Muscle layer of duodenum (tissue), 2 donors: ENCODE measurements around the gene RCL1.
"Not testable (repeated sequence)": the region's sequence is repeated elsewhere in the genome, so short reads cannot be mapped to it uniquely, and the experiment has no call there.

ENCODE experiments used
- H3K27ac ChIP-seq: one replicate; pipeline ENCODE4 v1.7.0; 2013; ENCODE audit warnings: mild to moderate bottlenecking, low read length
- H3K27me3 ChIP-seq: one replicate; pipeline ENCODE4 v1.7.0; 2013; ENCODE audit warnings: low read depth, mild to moderate bottlenecking, control low read depth, low read length
- H3K36me3 ChIP-seq, 2 donors: one replicate each; pipeline ENCODE4 v1.7.0; 2013; ENCODE audit warnings: low read length in 2 of 2, control low read depth in 1 of 2, mild to moderate bottlenecking in 1 of 2; ENCODE audit not compliant: insufficient read depth in 2 of 2, control insufficient read depth in 1 of 2
- H3K4me1 ChIP-seq, 2 donors: one replicate each; pipeline ENCODE4 v1.7.0; 2013; ENCODE audit warnings: low read length in 2 of 2, mild to moderate bottlenecking in 2 of 2, control low read depth in 1 of 2, moderate library complexity in 1 of 2; ENCODE audit not compliant: insufficient read depth in 2 of 2, control insufficient read depth in 1 of 2
- H3K4me3 ChIP-seq, 2 donors: one replicate each; pipeline ENCODE4 v1.7.0; 2013; ENCODE audit warnings: low read length in 2 of 2, low read depth in 1 of 2, mild to moderate bottlenecking in 1 of 2
- H3K9me3 ChIP-seq, 2 donors: one replicate each; pipeline ENCODE4 v1.7.0; 2013; ENCODE audit warnings: low read length in 2 of 2, control low read depth in 1 of 2, mild to moderate bottlenecking in 1 of 2; ENCODE audit not compliant: control insufficient read depth in 1 of 2
- donor health status: healthy.

Gene RCL1

DNA sequence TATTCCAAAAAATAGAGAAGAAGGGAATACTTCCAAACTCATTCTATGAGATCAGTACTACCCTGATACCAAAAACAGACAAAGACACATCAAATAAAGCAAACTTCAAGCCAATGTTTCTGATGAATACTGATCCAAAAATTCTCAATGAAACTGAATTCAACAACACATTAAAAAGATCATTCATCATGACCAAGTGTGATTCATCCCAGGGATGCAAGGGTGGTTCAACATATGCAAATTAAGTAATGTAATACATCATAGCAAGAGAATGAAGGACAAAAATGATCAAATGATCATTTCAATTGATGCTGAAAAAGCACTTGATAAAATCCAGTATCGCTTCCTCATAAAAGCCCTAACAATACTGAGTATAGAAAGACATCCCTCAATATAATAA, 4.9 kb upstream of the RCL1 start:
- Histone ChIP-seq H3K4me3 (no peak overlapping the region), H3K36me3 (no peaks in the 10 kb centered on the region), H3K27ac (no peak overlapping the region), H3K27me3 (no peaks in the 10 kb centered on the region), H3K9me3 (no peaks in the 10 kb centered on the region), H3K4me1 (peaks cover 0 to 7% of the 10 kb centered on the region in 2 donors)

DNA sequence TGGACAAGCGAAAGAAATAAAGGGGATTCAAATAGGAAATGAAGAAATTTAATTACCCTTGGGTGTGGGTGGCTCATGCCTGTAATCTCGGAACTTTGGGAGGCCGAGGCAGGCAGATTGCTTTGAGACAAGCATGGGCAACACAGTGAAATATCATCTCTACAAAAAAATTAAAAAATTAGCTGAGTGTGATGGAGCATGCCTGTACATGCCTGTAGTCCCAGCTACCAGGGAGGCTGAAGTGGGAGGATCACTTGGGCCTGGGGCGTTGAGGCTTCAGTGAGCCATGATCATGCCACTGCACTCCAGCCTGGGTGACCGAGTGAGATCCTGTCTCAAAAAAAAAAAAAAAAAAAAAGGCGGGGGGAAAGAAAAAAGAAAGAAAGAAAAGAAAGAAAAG, 4.0 kb upstream of the RCL1 start:
- Histone ChIP-seq H3K36me3 (no peaks in the 10 kb centered on the region), H3K27me3 (no peaks in the 10 kb centered on the region), H3K4me3 (no peak overlapping the region), H3K9me3 (no peaks in the 10 kb centered on the region), H3K4me1 (peaks cover 0 to 7% of the 10 kb centered on the region in 2 donors), H3K27ac (no peak overlapping the region)

DNA sequence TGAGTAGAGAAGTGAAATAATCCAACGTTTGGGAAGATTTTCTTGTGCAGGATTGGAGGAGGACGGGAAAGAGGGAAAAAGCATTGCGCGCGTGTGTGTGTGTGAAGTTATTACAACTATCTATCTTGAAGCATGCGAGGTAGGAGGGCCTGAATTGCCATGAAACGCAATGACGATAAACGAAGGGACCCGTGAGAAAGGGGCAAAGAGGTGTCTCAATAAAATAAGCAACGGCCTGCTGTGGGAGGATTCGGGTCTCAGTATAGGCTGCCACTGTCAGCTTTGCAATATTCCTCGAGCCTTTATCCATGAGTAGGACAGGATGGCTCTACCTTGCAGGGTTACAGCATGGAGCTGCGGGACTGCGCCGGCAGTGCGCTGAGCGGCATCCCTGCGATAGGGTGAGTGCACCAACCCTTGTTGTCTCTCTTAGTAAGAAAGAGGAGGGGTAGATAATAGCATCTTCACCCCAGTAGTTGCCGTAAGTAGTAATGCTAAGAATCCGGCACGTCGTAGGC, 631 bp upstream of the RCL1 start:
- no peaks in the 10 kb centered on the region for H3K36me3 ChIP-seq
- no peaks in the 10 kb centered on the region for H3K27me3 ChIP-seq
- H3K27ac ChIP-seq, result peak overlapping the region; percentile 5

GRCh38 chr9:4793459-4794395, 983 bp downstream of the RCL1 start:
- Histone ChIP-seq H3K36me3 (no peaks in the 10 kb centered on the region), H3K27me3 (no peaks in the 10 kb centered on the region), H3K27ac (peak overlapping the region; percentile 39), H3K9me3 (no peaks in the 10 kb centered on the region), H3K4me1 (peaks cover 11 to 14% of the 10 kb centered on the region in 2 donors), H3K4me3 (peak overlapping the region; percentile 89 to 93)

More for the DNA sequence above, 631 bp upstream of the RCL1 start:
- H3K4me1 ChIP-seq, result peaks cover 0 to 7% of the 10 kb centered on the region in 2 donors
- peak overlapping the region; percentile 78 to 93 for H3K4me3 ChIP-seq
- H3K9me3 ChIP-seq, result no peaks in the 10 kb centered on the region

- Histone ChIP-seq H3K36me3 (no peaks in the 10 kb centered on the region), H3K27ac (no peak overlapping the region), H3K4me3 (no peak overlapping the region), H3K4me1 (peaks cover 11 to 19% of the 10 kb centered on the region in 2 donors), H3K27me3 (no peaks in the 10 kb centered on the region), H3K9me3 (no peaks in the 10 kb centered on the region)
These were observed 1.9 kb downstream of the RCL1 start for GRCh38 chr9:4794691-4795090.

- H3K4me3 ChIP-seq, H3K27me3 ChIP-seq, H3K27ac ChIP-seq, H3K36me3 ChIP-seq, H3K9me3 ChIP-seq: not testable (repeated sequence)
- H3K4me1 ChIP-seq, result peaks cover 11 to 19% of the 10 kb centered on the region in 2 donors
These were observed 2.4 kb downstream of the RCL1 start for GRCh38 chr9:4795108-4795507.

- Histone ChIP-seq H3K27ac (no peak overlapping the region), H3K4me1 (peaks cover 11 to 19% of the 10 kb centered on the region in 2 donors), H3K27me3 (no peaks in the 10 kb centered on the region), H3K9me3 (no peaks in the 10 kb centered on the region), H3K36me3 (no peaks in the 10 kb centered on the region), H3K4me3 (no peak overlapping the region)
These were observed 3.8 kb downstream of the RCL1 start for GRCh38 chr9:4796530-4796929.

GRCh38 chr9:4796988-4797853, 4.5 kb downstream of the RCL1 start:
- Histone ChIP-seq H3K36me3 (no peaks in the 10 kb centered on the region), H3K4me3 (no peak overlapping the region), H3K27me3 (no peaks in the 10 kb centered on the region), H3K27ac (no peak overlapping the region), H3K9me3 (no peaks in the 10 kb centered on the region), H3K4me1 (peaks cover 11 to 13% of the 10 kb centered on the region in 2 donors)

DNA sequence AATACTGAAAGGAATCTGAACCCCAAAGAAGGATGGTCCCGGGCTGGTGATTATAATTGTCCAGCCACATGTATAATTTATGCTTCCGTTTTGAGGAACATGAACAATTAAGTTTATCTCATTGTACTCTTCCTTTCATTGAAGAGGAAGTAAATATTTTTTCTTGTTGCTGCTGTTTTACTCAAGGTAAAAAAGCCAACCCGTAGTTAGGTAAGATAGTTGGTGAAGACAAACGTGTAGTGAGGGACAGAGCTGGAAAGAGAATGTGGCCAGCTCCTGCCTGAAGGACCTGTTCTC, 5.1 kb downstream of the RCL1 start:
- Histone ChIP-seq H3K4me3 (no peak overlapping the region), H3K27ac (no peak overlapping the region), H3K4me1 (peaks cover 11 to 12% of the 10 kb centered on the region in 2 donors)

GRCh38 chr9:4798281-4799032, 5.7 kb downstream of the RCL1 start:
- Histone ChIP-seq H3K4me3 (no peak overlapping the region), H3K9me3 (no peaks in the 10 kb centered on the region), H3K4me1 (peaks cover 11 to 12% of the 10 kb centered on the region in 2 donors), H3K27ac (no peak overlapping the region), H3K36me3 (no peaks in the 10 kb centered on the region), H3K27me3 (no peaks in the 10 kb centered on the region)

More for the DNA sequence above, 5.1 kb downstream of the RCL1 start:
- no peaks in the 10 kb centered on the region for H3K27me3 ChIP-seq
- H3K36me3 ChIP-seq, result no peaks in the 10 kb centered on the region
- no peaks in the 10 kb centered on the region for H3K9me3 ChIP-seq

DNA sequence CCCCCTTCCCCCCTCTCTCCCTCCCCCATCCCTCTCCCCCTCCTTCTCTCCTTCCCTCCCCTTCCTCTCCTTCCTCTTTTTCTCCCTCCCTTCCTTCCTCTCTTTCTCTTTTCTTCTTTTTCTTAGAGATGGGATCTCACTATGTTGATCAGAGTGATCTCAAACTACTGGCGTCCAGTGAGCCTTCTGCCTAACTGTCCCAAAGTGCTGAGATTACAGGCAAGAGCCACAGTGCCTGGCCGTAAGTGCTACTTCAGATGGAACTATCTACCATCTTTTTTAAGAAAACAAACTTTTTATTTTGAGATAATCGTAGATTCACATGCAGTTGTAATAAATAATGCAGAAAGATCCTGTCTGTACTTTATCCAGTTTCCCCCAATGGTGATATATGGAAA, 6.3 kb downstream of the RCL1 start:
- Histone ChIP-seq H3K27ac (no peak overlapping the region), H3K4me1 (peaks cover 11 to 12% of the 10 kb centered on the region in 2 donors), H3K4me3 (no peak overlapping the region)

More for the DNA sequence above, 6.3 kb downstream of the RCL1 start:
- no peaks in the 10 kb centered on the region for H3K27me3 ChIP-seq
- no peaks in the 10 kb centered on the region for H3K9me3 ChIP-seq
- H3K36me3 ChIP-seq, result no peaks in the 10 kb centered on the region
